ENCODE results near the gene SYP. TPM values are rescaled to one million over a fixed set of nuclear protein-coding genes. Genes with fewer than 3 reads are reported as not detected.

Gene SYP
- total and polyA plus RNA-seq, 9 of the 15 experiments (the other 6 are each of a cell fraction or from before 2014, with no cell fraction given): 0.48 to 5.1 (median 2.6) TPM

GRCh38 chrX:49174723-49175122 is 25.3 kb downstream of the SYP start:
- peaks cover 68% of the 10 kb centered on the region; the same call in 2 of the 3 replicates for H3K36me3 ChIP-seq (ENCODE audit: control insufficient read depth, insufficient read depth, low read length)
- ATAC-seq: peak; percentile 58
- peaks cover 3% of the 10 kb centered on the region for H3K9me1 ChIP-seq (ENCODE audit: control insufficient read depth, insufficient read depth, low read length)
- H3K4me3 ChIP-seq: no peak overlapping the region
- ChIA-PET CTCF (ENCODE audit: low intra/inter-chr PET ratio) (no interaction called here), POLR2A (interaction anchor here (0.7 kb wide), 2 partner anchors 23 to 201 kb away, joined by 3 to 5 read pairs; no protein-coding TSS in a partner anchor)
- in situ Hi-C loops (cut with MboI) (no loop called here), intact Hi-C loops (cut with micrococcal nuclease) (loop anchor here (2.0 to 10.0 kb wide), 4 partner anchors 52 to 370 kb away; partner anchors contain the start of genes GPKOW, HDAC6, OTUD5 and TFE3)
- WGBS (ENCODE audit: insufficient coverage, low coverage, missing lambda C conversion rate): 33% methylated on average over 3 of the region's 3 CpGs
- BruUV-seq (replicated peaks): no TSS peak
- H3K4me1 ChIP-seq (replicated peaks in 1 of 2; ENCODE audit: control insufficient read depth in 2 of 2, insufficient read depth in 2 of 2, low read length in 2 of 2): peaks cover 33 to 62% of the 10 kb centered on the region in 2 experiments
- DNase-seq (ENCODE audit: extremely low read depth in 1 of 4, low spot score in 3 of 4): peak in 2 of 4 experiments; percentile 41 to 73
- H2AFZ ChIP-seq (ENCODE audit: low read depth, low read length): no peak overlapping the region
- peak overlapping the region; percentile 63 for H3K4me2 ChIP-seq (ENCODE audit: insufficient read depth, low read length)
- H3K27me3 ChIP-seq (ENCODE audit: control insufficient read depth in 2 of 2, insufficient read depth in 2 of 2, low read length in 2 of 2): no peaks in the 10 kb centered on the region
- FAIRE-seq: peak; percentile 89
- peak overlapping the region; percentile 55; the same call in 1 of the 3 replicates for H3K27ac ChIP-seq (ENCODE audit: extremely low read depth, low read depth, low read length)
- no peaks in the 10 kb centered on the region; the same call in 1 of the 2 replicates for H4K20me1 ChIP-seq (replicated peaks; ENCODE audit: control insufficient read depth, insufficient read depth, low read length)
- TF ChIP-seq SPI1 (IDR thresholded peaks at IDR 0.05; ENCODE audit: borderline replicate concordance, low read depth, low read length) (peak; percentile 69; the same call in 1 of the 2 replicates), HNRNPH1 (optimal IDR thresholded peaks at IDR 0.05; ENCODE audit: low read depth, low read length) (no peak), PKNOX1 (IDR thresholded peaks at IDR 0.05) (peak; percentile 98), STAG1 (CRISPR knock-in tag; IDR thresholded peaks at IDR 0.05; ENCODE audit: borderline replicate concordance) (no peak), MNT (conservative IDR thresholded peaks at IDR 0.05) (0 out of 4 replicates have a peak, but pooled peaks of 1 of the 2 experiments have one; percentile 10), RFX1 (IDR thresholded peaks at IDR 0.05) (no peak), PURB (CRISPR knock-in tag; IDR thresholded peaks at IDR 0.05; ENCODE audit: low read depth) (no peak), CBFB (CRISPR knock-in tag; IDR thresholded peaks at IDR 0.05) (no peak), PBX2 (CRISPR knock-in tag; IDR thresholded peaks at IDR 0.05; ENCODE audit: low read depth) (peak; percentile 63), PBX2 (tag; conservative IDR thresholded peaks at IDR 0.05; ENCODE audit: low read depth) (peak; percentile 79), MEIS2 (IDR thresholded peaks at IDR 0.05; ENCODE audit: partially characterized antibody) (peak; percentile 2), DNMT1 (IDR thresholded peaks at IDR 0.05) (no peak), POLR2A (conservative IDR thresholded peaks at IDR 0.05) (peak; percentile 12; the same call in 1 of the 2 replicates), HMBOX1 (IDR thresholded peaks at IDR 0.05) (no peak), CHD4 (IDR thresholded peaks at IDR 0.05; ENCODE audit: insufficient read depth, insufficient replicate concordance, low read depth, low read length, poor library complexity, severe bottlenecking) (no peak)
- peaks cover 30% of the 10 kb centered on the region for H3K79me2 ChIP-seq (ENCODE audit: control insufficient read depth, insufficient read depth, low read length)
- no peaks in the 10 kb centered on the region for H3K9me3 ChIP-seq (replicated peaks; ENCODE audit: control insufficient read depth, insufficient read depth, low read depth, low read length)
- H3K9ac ChIP-seq (ENCODE audit: insufficient read depth in 1 of 2, low read depth in 2 of 2, low read length in 2 of 2): peak overlapping the region in 1 of 2 experiments; percentile 30; a peak in 1 of 4 replicates
